Gastroesophageal sphincter (tissue), 4 donors: ENCODE measurements around the gene ZNF638. TPM values are rescaled to one million over a fixed set of nuclear protein-coding genes. Genes with fewer than 3 reads are reported as not detected.

Experiments used
- ATAC-seq: fragments of 150-250 bp; one replicate; pipeline ENCODE4 v1.9.1; 2016; ENCODE audit warnings: mild to moderate bottlenecking, moderate library complexity
- H3K27ac ChIP-seq, 4 donors: fragments of 200-600 bp; sonication (generic) in 3 of 4; 1 replicate in 3 of 4; 2 replicates in 1 of 4; pipeline ENCODE4 v1.5.1; 2016 to 2019
- H3K27me3 ChIP-seq: fragments of 200-600 bp; sonication (generic); one replicate; pipeline ENCODE4 v1.5.1; 2019
- H3K36me3 ChIP-seq, 2 donors: fragments of 200-600 bp; sonication (generic); one replicate each; pipeline ENCODE4 v1.5.1; 2019; ENCODE audit warnings: control low read depth in 1 of 2
- H3K4me1 ChIP-seq, 3 donors: fragments of 200-600 bp; sonication (generic); 1 replicate in 2 of 3; 2 replicates in 1 of 3; pipeline ENCODE4 v1.5.1; 2016 to 2019; ENCODE audit warnings: control low read depth in 2 of 3
- H3K4me3 ChIP-seq, 2 donors: fragments of 200-600 bp; sonication (generic); one replicate each; pipeline ENCODE4 v1.5.1; 2019; ENCODE audit warnings: mild to moderate bottlenecking in 1 of 2, moderate library complexity in 1 of 2
- H3K9me3 ChIP-seq, 3 donors: fragments of 200-600 bp; sonication (generic); one replicate each; pipeline ENCODE4 v1.5.1; 2017 to 2019; ENCODE audit warnings: control low read depth in 2 of 3
- EP300 ChIP-seq: sonication (generic); formaldehyde crosslinking; IDR thresholded peaks from one replicate; pipeline ENCODE4 v1.6.1; 2017; ENCODE audit warnings: antibody characterized with exemption, mild to moderate bottlenecking
- POLR2A ChIP-seq, 2 donors: fragments of 450-650 bp; IDR thresholded peaks; one replicate each; pipeline ENCODE4 v1.6.1; 2017; ENCODE audit warnings: antibody characterized with exemption in 2 of 2, mild to moderate bottlenecking in 2 of 2, moderate library complexity in 1 of 2
- POLR2AphosphoS5 ChIP-seq: sonication (generic); formaldehyde crosslinking; IDR thresholded peaks from one replicate; pipeline ENCODE4 v1.6.1; 2017; ENCODE audit warnings: antibody characterized with exemption
- WGBS, 2 donors: methylation state at CpG; one replicate each; pipeline ENCODE4 v1.1.5; 2018; ENCODE audit warnings: low coverage in 1 of 2; 5-methylcytosine and 5-hydroxymethylcytosine counted together
- total RNA-seq, 4 donors: library from RNA; depleted of rRNA; stranded (reverse); fragments of >200 nt; gene quantifications; one replicate each; pipeline ENCODE4 v1.1.0, GENCODE V29; 2016
- TF ChIP-seq, protein P1 (sequence below), 4 experiments: fragments of 200-600 bp in 2 of 4; fragments of 450-650 bp in 2 of 4; sonication (generic) in 1 of 4; IDR thresholded peaks; one replicate each; pipeline ENCODE4 v1.5.1; 2017 to 2019; ENCODE audit warnings: antibody characterized with exemption in 4 of 4, mild to moderate bottlenecking in 2 of 4, moderate library complexity in 2 of 4

The ZNF638 gene
- total RNA-seq, 4 donors from 2014 or later, result 80.7 to 223 (median 122) TPM

- H3K27me3 ChIP-seq, result no peaks in the 10 kb centered on the region
- H3K4me1 ChIP-seq, result peaks cover 0 to 18% (median 8%) of the 10 kb centered on the region in 3 donors
- TF ChIP-seq, protein P1, sequence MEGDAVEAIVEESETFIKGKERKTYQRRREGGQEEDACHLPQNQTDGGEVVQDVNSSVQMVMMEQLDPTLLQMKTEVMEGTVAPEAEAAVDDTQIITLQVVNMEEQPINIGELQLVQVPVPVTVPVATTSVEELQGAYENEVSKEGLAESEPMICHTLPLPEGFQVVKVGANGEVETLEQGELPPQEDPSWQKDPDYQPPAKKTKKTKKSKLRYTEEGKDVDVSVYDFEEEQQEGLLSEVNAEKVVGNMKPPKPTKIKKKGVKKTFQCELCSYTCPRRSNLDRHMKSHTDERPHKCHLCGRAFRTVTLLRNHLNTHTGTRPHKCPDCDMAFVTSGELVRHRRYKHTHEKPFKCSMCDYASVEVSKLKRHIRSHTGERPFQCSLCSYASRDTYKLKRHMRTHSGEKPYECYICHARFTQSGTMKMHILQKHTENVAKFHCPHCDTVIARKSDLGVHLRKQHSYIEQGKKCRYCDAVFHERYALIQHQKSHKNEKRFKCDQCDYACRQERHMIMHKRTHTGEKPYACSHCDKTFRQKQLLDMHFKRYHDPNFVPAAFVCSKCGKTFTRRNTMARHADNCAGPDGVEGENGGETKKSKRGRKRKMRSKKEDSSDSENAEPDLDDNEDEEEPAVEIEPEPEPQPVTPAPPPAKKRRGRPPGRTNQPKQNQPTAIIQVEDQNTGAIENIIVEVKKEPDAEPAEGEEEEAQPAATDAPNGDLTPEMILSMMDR (IDR thresholded peaks at IDR 0.05), result no peak
- TF ChIP-seq POLR2AphosphoS5, result peak; percentile 72
- peak overlapping the region in 2 of 4 donors; percentile 4 to 32 for H3K27ac ChIP-seq
- WGBS, 2 donors, result 0 to 11% methylated on average over 1 of the region's 1 CpG
- peaks cover 0 to 74% of the 10 kb centered on the region in 2 donors for H3K36me3 ChIP-seq
- H3K9me3 ChIP-seq, result no peaks in the 10 kb centered on the region
- no peak overlapping the region for H3K4me3 ChIP-seq
- peak; percentile 46 for ATAC-seq
These were observed 53.4 kb downstream of the ZNF638 start for GRCh38 chr2:71385012-71385411.

GRCh38 chr2:71388214-71388613, 56.6 kb downstream of the ZNF638 start:
- Histone ChIP-seq H3K4me3 (no peak overlapping the region), H3K27ac (no peak overlapping the region), H3K4me1 (peaks cover 0 to 18% (median 8%) of the 10 kb centered on the region in 3 donors), H3K36me3 (peaks cover 0 to 64% of the 10 kb centered on the region in 2 donors), H3K9me3 (no peaks in the 10 kb centered on the region), H3K27me3 (no peaks in the 10 kb centered on the region)
- WGBS, 2 donors, result 90 to 94% methylated on average over 6 to 12 of the region's 16 CpGs
- TF ChIP-seq POLR2AphosphoS5, result no peak
- TF ChIP-seq POLR2A (IDR thresholded peaks at IDR 0.05), result no peak
- ATAC-seq, result no peak

- TF ChIP-seq EP300 (no peak), POLR2AphosphoS5 (no peak), POLR2A (IDR thresholded peaks at IDR 0.05) (no peak)
- TF ChIP-seq, protein P1 (IDR thresholded peaks at IDR 0.05), result no peak
- 69 to 76% methylated on average over 9 to 12 of the region's 12 CpGs for WGBS, 2 donors
- Histone ChIP-seq H3K27ac (no peak overlapping the region), H3K4me1 (peaks cover 0 to 12% (median 5%) of the 10 kb centered on the region in 3 donors), H3K9me3 (no peaks in the 10 kb centered on the region), H3K36me3 (peaks cover 7 to 74% of the 10 kb centered on the region in 2 donors), H3K27me3 (no peaks in the 10 kb centered on the region), H3K4me3 (no peak overlapping the region)
- no peak for ATAC-seq
These were observed 57.9 kb downstream of the ZNF638 start for GRCh38 chr2:71389384-71390072.

DNA sequence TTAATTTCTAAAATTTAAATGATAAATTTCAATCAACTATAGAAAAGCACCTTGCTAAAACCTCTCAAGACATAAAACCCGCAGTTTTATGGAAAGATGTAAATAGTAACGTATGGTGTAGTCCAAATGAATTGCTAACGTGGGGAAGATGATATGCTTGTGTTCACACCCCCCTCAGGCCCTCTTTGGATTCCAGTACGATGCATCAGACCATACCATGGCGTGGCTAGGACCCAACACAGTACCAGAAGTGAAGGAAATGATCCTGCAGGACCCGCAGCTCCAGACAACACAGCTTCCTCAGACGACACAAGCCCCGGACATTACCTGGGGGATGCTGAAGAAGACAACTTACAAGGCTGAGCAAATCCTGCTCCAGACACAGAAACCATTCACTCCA, 61.6 kb downstream of the ZNF638 start:
- 77 to 91% methylated on average over 6 to 7 of the region's 8 CpGs for WGBS, 2 donors
- TF ChIP-seq, protein P1 (IDR thresholded peaks at IDR 0.05), result no peak
- no peak for TF ChIP-seq POLR2AphosphoS5
- Histone ChIP-seq H3K27ac (no peak overlapping the region), H3K27me3 (no peaks in the 10 kb centered on the region), H3K36me3 (peaks cover 7 to 90% of the 10 kb centered on the region in 2 donors), H3K9me3 (no peaks in the 10 kb centered on the region), H3K4me1 (no peaks in the 10 kb centered on the region), H3K4me3 (no peak overlapping the region)
- no peak for ATAC-seq

GRCh38 chr2:71395471-71395870, 63.9 kb downstream of the ZNF638 start:
- Histone ChIP-seq H3K4me3 (no peak overlapping the region), H3K27ac (no peak overlapping the region), H3K36me3 (peaks cover 7 to 87% of the 10 kb centered on the region in 2 donors), H3K9me3 (no peaks in the 10 kb centered on the region), H3K27me3 (no peaks in the 10 kb centered on the region), H3K4me1 (no peaks in the 10 kb centered on the region)
- ATAC-seq, result no peak
- TF ChIP-seq POLR2A (IDR thresholded peaks at IDR 0.05), result no peak
- 90 to 91% methylated on average over 8 to 10 of the region's 10 CpGs for WGBS, 2 donors

DNA sequence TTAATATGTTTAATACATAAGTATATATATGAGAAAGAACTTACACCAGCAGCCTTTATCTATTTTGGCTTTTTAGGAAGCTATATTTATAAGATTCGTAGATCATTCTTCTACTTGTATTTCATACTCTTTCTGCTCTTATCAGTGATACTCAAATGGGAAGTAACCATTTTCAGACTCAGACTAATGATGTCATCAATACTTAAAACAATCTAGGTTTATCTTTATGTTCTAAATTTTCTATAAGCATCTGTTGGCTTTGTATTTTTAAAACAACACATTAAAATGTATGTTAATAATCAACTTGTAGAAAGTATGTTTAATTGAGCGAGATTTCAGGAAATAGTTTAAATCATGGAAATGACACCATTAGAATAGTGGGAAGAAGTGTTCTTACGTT, 70.8 kb downstream of the ZNF638 start:
- no peaks in the 10 kb centered on the region for H3K9me3 ChIP-seq
- no peaks in the 10 kb centered on the region for H3K4me1 ChIP-seq
- WGBS, 2 donors, result 86 to 92% methylated on average over 3 of the region's 3 CpGs
- H3K36me3 ChIP-seq, result peaks cover 0 to 90% of the 10 kb centered on the region in 2 donors
- no peak overlapping the region for H3K27ac ChIP-seq
- ATAC-seq, result no peak
- no peaks in the 10 kb centered on the region for H3K27me3 ChIP-seq
- no peak for TF ChIP-seq POLR2AphosphoS5
- TF ChIP-seq POLR2A (IDR thresholded peaks at IDR 0.05), result no peak
- TF ChIP-seq, protein P1 (IDR thresholded peaks at IDR 0.05), result no peak
- TF ChIP-seq EP300, result no peak
- no peak overlapping the region for H3K4me3 ChIP-seq
